NK-92 (cell line): Measurements from ENCODE around the gene MXD4.
"Not testable (repeated sequence)": the region's sequence is repeated elsewhere in the genome, so short reads cannot be mapped to it uniquely, and the experiment has no call there.

Experiments used
- DNase-seq: peaks from one replicate; lab custom pipeline; 2025; ENCODE audit not compliant: unreplicated experiment; lab: John Stamatoyannopoulos, UW

Gene MXD4

GRCh38 chr4:2275546-2276251 is 13.8 kb upstream of the MXD4 start:
- no peak for DNase-seq

- not testable (repeated sequence) for DNase-seq
Measured at GRCh38 chr4:2275044-2275397, 13.1 kb upstream of the MXD4 start.

GRCh38 chr4:2274320-2275043 is 12.6 kb upstream of the MXD4 start:
- DNase-seq, result no peak

GRCh38 chr4:2273657-2274319 is 11.9 kb upstream of the MXD4 start:
- DNase-seq, result no peak

- no peak for DNase-seq
Measured at GRCh38 chr4:2273221-2273620, 11.3 kb upstream of the MXD4 start.

- DNase-seq, result no peak
Measured at GRCh38 chr4:2272828-2273120, 10.9 kb upstream of the MXD4 start.

GRCh38 chr4:2272026-2272827 is 10.3 kb upstream of the MXD4 start:
- no peak for DNase-seq

GRCh38 chr4:2271279-2272025 is 9.5 kb upstream of the MXD4 start:
- DNase-seq, result no peak

- no peak for DNase-seq
Measured at GRCh38 chr4:2270341-2271165, 8.6 kb upstream of the MXD4 start.

- DNase-seq, result no peak
Measured at GRCh38 chr4:2269618-2270163, 7.8 kb upstream of the MXD4 start.

GRCh38 chr4:2269206-2269531 is 7.3 kb upstream of the MXD4 start:
- DNase-seq, result no peak

GRCh38 chr4:2268357-2269205 is 6.7 kb upstream of the MXD4 start:
- no peak for DNase-seq

- DNase-seq, result no peak
Measured at GRCh38 chr4:2267841-2268240, 5.9 kb upstream of the MXD4 start.

- no peak for DNase-seq
Measured at GRCh38 chr4:2267320-2267811, 5.5 kb upstream of the MXD4 start.

- DNase-seq, result no peak
Measured at GRCh38 chr4:2266821-2267220, 4.9 kb upstream of the MXD4 start.

GRCh38 chr4:2266181-2266580 is 4.3 kb upstream of the MXD4 start:
- no peak for DNase-seq

- DNase-seq, result no peak
Measured at GRCh38 chr4:2265113-2266110, 3.5 kb upstream of the MXD4 start.
